PC-9 (cell line): Measurements from ENCODE around the gene GFPT1.

Experiments
- EZH2 ChIP-seq: fragments of 200-600 bp; sonication (generic); IDR thresholded peaks from 2 replicates; pipeline ENCODE4 v1.8.0; 2017; ENCODE audit warnings: antibody characterized with exemption, low read depth
- TF ChIP-seq, protein P1 (sequence below): fragments of 200-600 bp; sonication (generic); conservative IDR thresholded peaks from 2 replicates; pipeline ENCODE4 v1.6.1; 2017; ENCODE audit warnings: mixed run types, antibody characterized with exemption, mild to moderate bottlenecking, moderate library complexity

DNA sequence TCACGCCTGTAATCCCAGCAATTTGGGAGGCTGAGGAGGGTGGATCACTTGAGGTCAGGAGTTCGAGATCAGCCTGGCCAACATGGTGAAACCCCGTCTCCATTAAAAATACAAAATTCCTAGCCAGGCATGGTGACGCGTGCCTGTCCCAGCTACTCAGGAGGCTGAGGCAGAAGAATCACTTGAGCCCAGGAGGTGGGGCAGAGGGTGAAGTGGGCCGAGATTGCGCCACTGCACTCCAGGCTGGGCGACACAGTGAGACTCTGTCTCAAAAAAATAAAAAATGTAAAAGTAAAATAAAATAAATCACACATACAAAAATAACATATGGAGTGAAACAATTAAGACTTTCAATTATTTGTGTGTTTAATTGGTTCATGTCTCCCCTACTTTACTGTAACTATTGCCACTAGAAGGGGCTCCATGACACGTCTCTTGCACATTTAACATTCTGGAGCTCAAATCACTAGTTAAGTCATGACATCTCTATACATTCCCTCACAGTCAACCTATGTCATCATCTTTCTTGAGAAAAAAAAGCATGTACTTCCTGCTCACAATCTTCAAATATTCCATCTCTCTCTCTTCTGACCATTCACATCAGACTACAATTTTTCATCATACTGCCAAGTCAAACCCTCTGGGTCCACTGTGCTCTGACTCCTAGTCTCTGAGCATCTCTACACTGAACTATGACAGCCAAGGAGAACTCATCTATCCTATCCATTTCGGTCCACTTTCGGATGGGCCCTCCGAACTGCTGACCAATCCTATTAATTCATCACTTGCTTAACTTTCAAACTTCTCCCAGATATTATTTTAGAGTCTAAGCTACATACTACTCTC is 6.7 kb downstream of the GFPT1 start:
- TF ChIP-seq, protein P1, sequence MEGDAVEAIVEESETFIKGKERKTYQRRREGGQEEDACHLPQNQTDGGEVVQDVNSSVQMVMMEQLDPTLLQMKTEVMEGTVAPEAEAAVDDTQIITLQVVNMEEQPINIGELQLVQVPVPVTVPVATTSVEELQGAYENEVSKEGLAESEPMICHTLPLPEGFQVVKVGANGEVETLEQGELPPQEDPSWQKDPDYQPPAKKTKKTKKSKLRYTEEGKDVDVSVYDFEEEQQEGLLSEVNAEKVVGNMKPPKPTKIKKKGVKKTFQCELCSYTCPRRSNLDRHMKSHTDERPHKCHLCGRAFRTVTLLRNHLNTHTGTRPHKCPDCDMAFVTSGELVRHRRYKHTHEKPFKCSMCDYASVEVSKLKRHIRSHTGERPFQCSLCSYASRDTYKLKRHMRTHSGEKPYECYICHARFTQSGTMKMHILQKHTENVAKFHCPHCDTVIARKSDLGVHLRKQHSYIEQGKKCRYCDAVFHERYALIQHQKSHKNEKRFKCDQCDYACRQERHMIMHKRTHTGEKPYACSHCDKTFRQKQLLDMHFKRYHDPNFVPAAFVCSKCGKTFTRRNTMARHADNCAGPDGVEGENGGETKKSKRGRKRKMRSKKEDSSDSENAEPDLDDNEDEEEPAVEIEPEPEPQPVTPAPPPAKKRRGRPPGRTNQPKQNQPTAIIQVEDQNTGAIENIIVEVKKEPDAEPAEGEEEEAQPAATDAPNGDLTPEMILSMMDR, result no peak
- TF ChIP-seq EZH2, result no peak
